ENCODE results near the gene CBX8.

CBX8 gene

GRCh38 chr17:79802736-79803420 lies 6.0 kb upstream of the CBX8 start:
- Histone ChIP-seq H3K4me3 (ENCODE audit: low read length) (no peak overlapping the region), H3K4me2 (ENCODE audit: low read length) (peak overlapping the region; percentile 67), H3F3A (ENCODE audit: control insufficient read depth, insufficient read depth) (peaks cover 18% of the 10 kb centered on the region), H4K20me1 (ENCODE audit: control insufficient read depth, insufficient read depth, low read depth, low read length) (no peaks in the 10 kb centered on the region), H3K27me3 (ENCODE audit: control insufficient read depth, low read length) (peaks cover 51% of the 10 kb centered on the region), H3K4me1 (ENCODE audit: control insufficient read depth, low read length) (peaks cover 72% of the 10 kb centered on the region), H3K36me3 (ENCODE audit: control insufficient read depth, low read length) (no peaks in the 10 kb centered on the region), H3K27ac (ENCODE audit: low read depth, low read length) (no peak overlapping the region), H3K79me2 (ENCODE audit: control insufficient read depth, low read length) (no peaks in the 10 kb centered on the region), H3K9me2 (replicated peaks; ENCODE audit: control insufficient read depth, low read length) (no peaks in the 10 kb centered on the region), H3K9me3 (ENCODE audit: control insufficient read depth, insufficient read depth, low read length) (no peaks in the 10 kb centered on the region)
- no peak for TF ChIP-seq CTCF (IDR thresholded peaks at IDR 0.05; ENCODE audit: low read depth, low read length, poor library complexity, severe bottlenecking)
- no peak for TF ChIP-seq EZH2phosphoT487 (IDR thresholded peaks at IDR 0.05; ENCODE audit: borderline replicate concordance, low read length)

- H3K9me2 ChIP-seq (replicated peaks; ENCODE audit: control insufficient read depth, low read length), result no peaks in the 10 kb centered on the region
- H4K20me1 ChIP-seq (ENCODE audit: control insufficient read depth, insufficient read depth, low read depth, low read length), result no peaks in the 10 kb centered on the region
- H3K27ac ChIP-seq (ENCODE audit: low read depth, low read length), result no peak overlapping the region
- H3K79me2 ChIP-seq (ENCODE audit: control insufficient read depth, low read length), result no peaks in the 10 kb centered on the region
- H3K9me3 ChIP-seq (ENCODE audit: control insufficient read depth, insufficient read depth, low read length), result no peaks in the 10 kb centered on the region
- H3K4me3 ChIP-seq (ENCODE audit: low read length), result no peak overlapping the region
- H3K4me2 ChIP-seq (ENCODE audit: low read length), result no peak overlapping the region
- peaks cover 18% of the 10 kb centered on the region for H3F3A ChIP-seq (ENCODE audit: control insufficient read depth, insufficient read depth)
- no peaks in the 10 kb centered on the region for H3K36me3 ChIP-seq (ENCODE audit: control insufficient read depth, low read length)
- peaks cover 74% of the 10 kb centered on the region for H3K4me1 ChIP-seq (ENCODE audit: control insufficient read depth, low read length)
- no peak for TF ChIP-seq CTCF (IDR thresholded peaks at IDR 0.05; ENCODE audit: low read depth, low read length, poor library complexity, severe bottlenecking)
- no peak for TF ChIP-seq EZH2phosphoT487 (IDR thresholded peaks at IDR 0.05; ENCODE audit: borderline replicate concordance, low read length)
- peaks cover 44% of the 10 kb centered on the region for H3K27me3 ChIP-seq (ENCODE audit: control insufficient read depth, low read length)
Observed at GRCh38 chr17:79802039-79802735, 5.3 kb upstream of the CBX8 start.

GRCh38 chr17:79801156-79802038 lies 4.5 kb upstream of the CBX8 start:
- Histone ChIP-seq H3K27ac (ENCODE audit: low read depth, low read length) (peak overlapping the region; percentile 59), H4K20me1 (ENCODE audit: control insufficient read depth, insufficient read depth, low read depth, low read length) (no peaks in the 10 kb centered on the region), H3K4me3 (ENCODE audit: low read length) (peak overlapping the region; percentile 76), H3K27me3 (ENCODE audit: control insufficient read depth, low read length) (peaks cover 36% of the 10 kb centered on the region), H3K9me2 (replicated peaks; ENCODE audit: control insufficient read depth, low read length) (no peaks in the 10 kb centered on the region), H3K36me3 (ENCODE audit: control insufficient read depth, low read length) (no peaks in the 10 kb centered on the region), H3K9me3 (ENCODE audit: control insufficient read depth, insufficient read depth, low read length) (no peaks in the 10 kb centered on the region), H3K79me2 (ENCODE audit: control insufficient read depth, low read length) (peaks cover 3% of the 10 kb centered on the region), H3K4me1 (ENCODE audit: control insufficient read depth, low read length) (peaks cover 72% of the 10 kb centered on the region), H3F3A (ENCODE audit: control insufficient read depth, insufficient read depth) (peaks cover 18% of the 10 kb centered on the region), H3K4me2 (ENCODE audit: low read length) (peak overlapping the region; percentile 69)
- TF ChIP-seq CTCF (IDR thresholded peaks at IDR 0.05; ENCODE audit: low read depth, low read length, poor library complexity, severe bottlenecking), result no peak
- no peak for TF ChIP-seq EZH2phosphoT487 (IDR thresholded peaks at IDR 0.05; ENCODE audit: borderline replicate concordance, low read length)
